GM23248 (cell line): ENCODE results near the gene SPSB3.

Experiments used
- EZH2 ChIP-seq: fragments of 200-600 bp; sonication (generic); IDR thresholded peaks from 2 replicates; pipeline ENCODE4 v1.6.1; 2018; ENCODE audit warnings: antibody characterized with exemption, mild to moderate bottlenecking; ENCODE audit not compliant: insufficient read depth, poor library complexity, severe bottlenecking
- EZH2phosphoT487 ChIP-seq: fragments of 200-600 bp; sonication (generic); IDR thresholded peaks from 2 replicates; pipeline ENCODE4 v1.6.1; 2018; ENCODE audit warnings: antibody characterized with exemption, moderate library complexity, mild to moderate bottlenecking, low read depth; ENCODE audit not compliant: insufficient read depth

DNA sequence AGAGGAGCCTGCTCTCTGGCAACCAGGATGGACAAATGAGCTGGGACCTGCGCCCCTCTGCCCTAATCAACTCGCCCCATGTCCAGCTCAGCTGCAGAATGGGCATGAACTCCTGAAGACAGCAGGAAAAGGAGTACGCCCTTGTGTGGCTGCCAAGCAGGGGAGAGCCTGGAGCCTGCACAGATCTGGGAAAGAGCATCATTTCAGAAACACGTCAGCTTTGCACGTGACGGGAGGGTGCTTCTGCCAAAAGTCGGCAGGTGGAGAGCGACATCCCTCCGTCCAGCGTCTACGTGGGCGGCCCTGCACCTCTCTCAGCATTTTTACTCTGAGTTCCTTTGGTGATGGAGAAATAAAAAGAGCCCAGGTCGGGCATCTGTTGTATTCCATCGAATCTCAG is 29.5 kb downstream of the SPSB3 start:
- TF ChIP-seq EZH2 = no peak
- no peak for TF ChIP-seq EZH2phosphoT487
